Measurements from ENCODE around the gene ABCE1.
"Not testable (repeated sequence)": the region's sequence is repeated elsewhere in the genome, so short reads cannot be mapped to it uniquely, and the experiment has no call there.

The ABCE1 gene

DNA sequence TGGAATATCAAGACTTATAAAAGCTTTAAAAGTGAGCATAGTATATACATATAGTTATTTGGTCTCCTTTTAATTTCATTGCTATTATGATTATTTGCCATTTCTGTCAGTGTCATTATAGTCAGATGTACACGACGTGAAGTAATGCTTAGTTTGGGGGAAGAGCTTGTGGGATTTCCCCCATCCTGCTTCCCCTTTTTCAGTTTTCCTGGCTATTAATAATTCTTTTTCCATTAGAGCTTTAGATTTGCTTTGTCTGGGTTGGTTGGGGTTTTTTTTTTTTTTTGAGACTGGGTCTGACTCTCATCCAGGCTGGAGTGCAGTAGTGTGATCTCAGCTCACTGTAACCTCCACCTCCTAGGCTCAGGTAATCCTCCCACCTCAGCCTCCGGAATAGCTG is 5.4 kb downstream of the ABCE1 start:
- peak; percentile 29 for DNase-seq

DNA sequence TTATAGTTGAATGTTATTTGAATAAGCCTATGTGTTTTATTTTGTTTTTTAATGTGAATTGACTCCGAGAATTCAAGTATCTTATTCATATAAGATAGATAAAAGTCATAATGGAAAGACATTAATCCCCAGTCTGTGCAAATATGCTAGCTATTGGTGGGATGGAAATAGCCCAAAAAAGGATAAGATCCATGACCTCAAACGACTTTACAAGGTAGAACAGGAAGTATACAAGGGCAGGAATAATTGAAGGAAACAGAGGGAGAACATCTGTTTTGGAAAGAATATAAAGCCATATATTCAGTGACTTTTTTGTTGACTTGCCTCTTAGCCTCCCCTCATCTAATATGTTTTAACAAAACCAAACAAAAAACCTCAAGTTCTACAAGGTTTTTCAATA is 9.0 kb downstream of the ABCE1 start:
- no peak for DNase-seq

DNA sequence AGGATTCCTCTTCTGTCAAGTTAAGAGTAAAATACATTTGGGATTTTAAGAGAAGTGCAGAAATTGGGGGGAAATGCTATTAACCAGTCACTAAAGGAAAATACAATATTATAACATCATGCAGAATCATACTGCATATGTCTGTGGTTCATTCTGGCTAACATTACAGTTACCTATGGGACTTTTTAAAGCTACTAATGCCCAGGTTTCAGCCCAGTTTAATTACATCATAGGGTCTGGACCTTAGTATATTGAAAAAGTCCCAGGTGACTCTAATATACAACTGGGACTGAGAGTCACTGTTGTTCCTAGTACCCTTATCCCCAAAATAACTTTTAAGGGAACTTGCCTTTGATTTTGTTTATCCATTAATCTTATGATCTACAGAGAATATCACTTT is 10.0 kb downstream of the ABCE1 start:
- DNase-seq, result no peak

DNA sequence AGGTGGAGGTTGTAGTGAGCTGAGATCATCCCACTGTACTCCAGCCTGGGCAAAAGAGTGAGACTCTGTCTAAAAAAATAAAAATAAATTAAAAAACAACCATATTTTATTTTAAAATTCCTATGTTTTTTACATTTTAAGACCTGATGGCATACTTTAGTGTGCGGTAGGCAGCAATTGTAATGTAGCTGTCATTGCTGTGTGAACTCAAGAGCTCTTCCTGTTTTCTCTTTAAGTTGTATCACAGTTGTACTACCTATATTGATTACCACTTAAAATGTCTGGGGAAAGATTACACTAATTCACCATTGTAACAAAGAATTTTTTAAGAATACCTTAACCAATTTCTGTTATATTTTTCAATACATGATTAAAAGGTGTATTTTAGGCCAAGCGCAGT is 27.3 kb downstream of the ABCE1 start:
- DNase-seq, result no peak

DNA sequence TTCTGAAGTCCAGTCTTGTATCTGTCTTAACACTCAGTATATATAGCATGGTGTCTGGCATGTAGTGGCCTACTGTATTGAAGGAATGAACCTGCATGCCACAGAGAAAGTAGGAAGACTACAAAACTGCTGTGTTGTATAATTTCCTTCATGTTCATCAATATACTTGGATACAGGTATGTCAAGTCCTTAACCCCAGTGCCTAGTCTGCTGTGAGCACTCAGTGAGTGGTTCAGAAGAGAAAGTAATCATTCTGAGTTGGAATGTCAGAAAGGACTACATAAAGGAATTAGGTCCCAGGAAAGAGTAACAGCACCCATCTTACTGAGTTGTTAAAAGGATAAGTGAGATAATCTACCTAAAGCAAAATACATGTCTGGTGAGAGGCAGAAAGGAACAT is 32.0 kb downstream of the ABCE1 start:
- no peak for DNase-seq

DNA sequence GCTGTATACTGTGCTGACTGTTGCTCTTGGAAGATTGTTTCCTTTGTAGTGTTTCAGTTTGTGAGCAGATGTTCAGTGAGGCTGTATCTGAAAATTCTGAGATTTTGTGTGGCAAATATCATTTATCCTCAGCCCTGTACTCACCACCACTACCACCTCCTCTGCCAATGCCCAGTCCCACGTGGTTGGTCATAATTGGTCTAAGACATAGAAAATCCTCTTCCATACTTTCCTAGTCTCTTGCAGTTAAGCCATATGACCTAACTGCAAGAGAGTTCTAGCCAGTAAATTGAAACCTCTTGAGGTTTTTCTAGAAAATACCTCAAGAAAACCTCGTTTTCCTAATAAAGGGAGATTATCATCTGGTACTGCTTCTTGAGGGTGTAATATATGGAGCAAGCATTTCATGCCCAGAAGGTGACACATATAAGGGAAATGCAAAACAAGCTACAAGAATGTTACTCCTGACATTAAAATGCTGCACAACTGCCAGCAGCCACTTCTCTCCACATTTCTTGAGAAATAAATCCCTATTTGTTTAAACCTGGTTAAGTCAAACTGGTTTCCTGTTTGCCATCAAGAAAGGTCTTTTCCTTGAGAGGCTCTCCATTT is 32.8 kb downstream of the ABCE1 start:
- peak; percentile 37 for DNase-seq

DNA sequence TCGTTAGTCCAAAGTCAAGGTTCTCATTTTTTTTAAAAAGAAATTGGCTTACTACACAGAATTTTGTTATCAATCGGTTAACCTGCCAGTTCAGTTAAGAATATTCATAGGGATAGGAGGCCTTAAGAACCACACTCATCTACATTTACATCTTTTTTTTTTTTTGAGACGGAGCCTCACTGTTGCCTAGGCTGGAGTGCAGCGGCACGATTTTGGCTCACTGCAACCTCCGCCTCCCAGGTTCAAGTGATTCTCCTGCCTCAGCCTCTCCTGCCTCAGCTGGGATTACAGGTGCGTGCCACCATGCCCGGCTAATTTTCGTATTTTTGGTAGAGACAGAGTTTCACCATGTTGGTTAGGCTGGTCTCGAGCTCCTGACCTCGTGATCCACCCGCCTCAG is 33.7 kb downstream of the ABCE1 start:
- no peak for DNase-seq

DNA sequence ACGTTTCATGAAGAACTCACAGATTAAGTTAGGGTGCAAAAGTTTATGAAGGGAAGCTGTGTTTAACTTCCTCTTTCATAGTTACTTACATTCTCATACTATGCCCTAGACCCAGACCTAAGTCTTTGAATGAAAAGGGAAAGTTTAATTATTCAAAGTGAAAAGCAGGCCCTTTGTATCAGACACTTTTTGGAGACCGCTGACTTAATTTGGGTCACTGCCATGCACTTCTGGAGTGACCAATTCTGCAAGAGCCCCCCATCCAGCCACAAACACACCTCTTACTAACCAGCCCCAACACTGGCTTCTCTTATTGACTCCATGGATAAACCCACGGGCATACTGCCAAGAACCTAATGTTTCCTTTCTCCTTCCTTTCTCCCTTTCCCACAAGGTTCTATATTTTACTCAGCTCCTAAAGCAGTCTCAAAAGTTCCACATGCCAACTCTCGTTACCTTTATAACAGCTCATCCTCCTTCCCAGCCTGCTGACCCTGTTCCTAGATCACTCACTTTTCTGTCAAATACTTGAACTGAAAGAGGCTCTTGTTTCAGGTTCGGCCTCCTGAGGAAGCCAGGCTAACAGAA is 34.5 kb downstream of the ABCE1 start:
- DNase-seq, result peak; percentile 67

DNA sequence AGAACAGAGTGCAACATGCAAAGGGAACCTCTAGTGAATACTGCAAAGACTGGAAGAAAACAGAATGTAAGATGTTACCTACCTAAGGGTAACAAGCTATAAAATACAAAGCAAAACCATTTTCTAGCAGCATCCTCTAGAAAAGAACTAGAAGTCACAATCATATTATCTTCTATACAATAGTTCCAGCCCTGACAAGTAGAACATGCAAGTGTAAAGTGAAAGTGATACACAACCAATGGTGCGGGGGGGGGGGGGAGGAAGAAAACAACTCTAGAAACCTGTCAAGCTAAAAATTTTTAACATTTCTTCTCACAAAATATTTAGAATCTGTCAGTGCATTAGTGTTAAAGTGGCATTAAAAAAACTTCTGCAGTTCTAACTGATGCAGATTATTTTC is 38.1 kb downstream of the ABCE1 start:
- DNase-seq, result not testable (repeated sequence)

DNA sequence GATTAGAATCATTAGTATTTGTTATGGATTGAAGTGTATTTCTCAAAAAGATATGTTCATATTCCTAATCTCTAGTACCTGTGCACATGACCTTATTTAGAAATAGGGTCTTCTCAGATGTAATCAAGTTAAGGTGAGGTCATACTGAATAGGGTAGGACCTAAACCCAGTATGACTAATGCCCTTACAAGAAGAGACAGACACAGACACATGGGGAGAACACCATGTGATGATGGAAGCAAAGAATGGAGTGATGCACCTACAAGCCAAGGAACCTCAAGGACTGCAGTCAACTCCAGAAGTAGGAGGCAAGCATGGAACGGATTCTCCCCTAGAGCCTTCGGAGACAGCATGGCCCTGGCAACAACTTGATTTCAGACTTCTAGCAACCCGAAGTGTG is 50.9 kb downstream of the ABCE1 start:
- no peak for DNase-seq

DNA sequence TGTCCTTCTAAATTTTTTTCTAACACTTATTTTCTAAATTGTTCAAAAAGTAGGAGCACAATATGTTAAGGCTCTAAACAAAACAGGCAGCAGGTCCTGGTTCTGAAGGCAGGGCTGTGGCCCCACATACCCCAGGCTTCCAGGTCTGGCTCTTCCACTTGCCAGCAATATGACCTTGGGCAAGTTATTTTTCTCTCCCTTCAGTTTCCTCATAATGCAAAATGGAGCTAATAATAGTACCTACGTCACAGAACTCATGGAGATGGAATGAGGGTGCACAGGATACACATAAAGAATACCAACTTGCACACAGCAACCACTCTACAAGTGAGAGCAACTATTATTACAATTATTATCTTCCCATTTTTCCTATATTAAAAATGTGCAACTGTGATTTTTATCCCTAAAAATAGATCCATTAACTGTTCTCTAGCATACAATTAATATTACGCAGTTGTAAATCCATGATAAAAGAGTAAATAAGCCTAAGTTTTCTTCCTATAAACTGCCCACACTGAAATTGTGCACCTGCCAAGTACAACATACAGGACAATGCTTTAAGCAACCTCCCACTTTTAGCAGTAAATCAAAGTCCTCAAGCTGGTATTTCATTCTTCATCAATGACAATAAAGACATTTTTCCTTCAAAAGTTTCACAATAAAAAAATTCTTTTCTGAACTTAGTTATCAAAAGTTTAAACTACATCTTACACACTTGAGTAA is 55.2 kb downstream of the ABCE1 start:
- DNase-seq, result no peak

DNA sequence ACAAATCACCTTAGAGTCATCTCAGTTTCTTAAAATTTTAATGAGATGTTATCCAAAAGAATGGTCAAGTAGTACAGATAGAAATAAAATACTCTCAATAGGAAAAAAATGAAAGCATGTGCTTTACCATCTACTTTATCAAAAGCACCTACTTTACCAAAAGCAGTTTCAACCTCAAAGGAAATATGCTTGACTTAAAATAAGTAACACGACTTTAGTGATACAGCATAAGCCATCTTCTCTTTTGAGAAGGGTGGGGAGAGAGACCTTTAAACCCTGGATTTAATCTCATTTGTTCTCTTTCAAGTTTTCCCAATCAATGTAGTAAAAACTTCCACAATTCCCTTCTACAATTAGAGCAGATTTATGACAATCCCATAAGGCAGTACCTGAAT is 55.8 kb downstream of the ABCE1 start:
- DNase-seq, result no peak

DNA sequence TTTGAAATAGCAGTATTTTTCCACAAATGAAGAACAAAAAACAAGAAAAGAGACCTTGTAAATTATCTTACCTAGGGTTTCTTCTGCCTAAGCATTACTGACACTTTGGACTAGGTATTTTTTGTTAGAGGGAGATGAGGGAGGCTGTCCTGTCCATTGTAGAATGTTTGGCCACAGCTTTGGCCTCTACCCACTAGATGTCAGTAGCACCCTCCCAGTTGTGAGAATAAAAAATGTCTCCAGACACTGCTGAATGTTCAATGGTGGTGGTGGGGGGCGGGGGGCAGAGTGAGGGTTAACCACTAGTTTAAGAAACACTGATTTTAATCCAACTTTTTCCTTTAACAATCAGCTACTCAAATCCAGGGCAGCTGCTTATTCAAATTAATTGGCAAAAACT is 56.5 kb downstream of the ABCE1 start:
- peak; percentile 14 for DNase-seq

DNA sequence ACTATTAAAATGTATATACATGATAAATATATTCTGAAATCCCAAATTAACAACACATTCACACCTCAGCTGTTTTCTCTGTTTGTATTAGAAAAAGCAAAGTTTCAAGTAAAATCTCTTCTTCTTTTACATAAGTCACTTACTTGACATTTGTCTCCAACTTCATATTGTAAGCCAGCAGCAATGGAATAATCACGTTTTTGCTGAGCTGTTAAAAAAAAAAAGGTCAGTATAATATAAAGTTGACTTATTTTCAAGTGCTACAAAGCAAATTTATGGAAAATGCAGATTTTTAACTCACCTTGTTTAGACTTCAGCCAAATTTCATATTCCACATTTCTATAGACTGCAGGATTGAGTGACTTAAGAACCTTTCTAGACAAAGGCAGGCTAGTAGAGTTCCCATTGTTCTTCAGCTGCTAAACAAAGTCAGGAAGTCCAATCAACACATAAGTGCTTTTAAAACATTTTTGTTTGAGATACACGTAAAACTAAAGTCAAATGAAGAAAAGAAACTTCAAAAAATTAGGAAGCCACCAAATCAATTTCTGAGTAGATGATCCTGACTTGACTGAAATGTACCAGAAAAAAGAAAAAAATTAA is 57.3 kb downstream of the ABCE1 start:
- no peak for DNase-seq

DNA sequence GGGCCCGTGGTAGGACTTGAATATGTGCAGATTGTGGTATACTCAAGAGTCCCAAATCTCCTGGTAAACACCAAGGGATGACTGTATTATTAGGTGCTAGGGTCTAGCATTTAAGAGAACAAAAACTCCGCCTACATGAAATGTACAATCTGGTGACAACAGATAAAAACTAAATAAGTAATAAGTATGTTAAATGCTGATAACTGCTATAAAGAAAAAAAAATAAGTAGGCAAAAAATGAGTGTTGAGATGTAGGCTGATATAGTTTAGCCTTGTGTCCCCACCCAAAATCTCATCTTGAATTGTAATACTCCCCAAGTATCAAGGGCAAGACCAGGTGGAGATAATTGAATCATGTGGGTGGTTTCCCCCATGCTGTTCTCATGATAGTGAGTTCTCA is 58.9 kb downstream of the ABCE1 start:
- DNase-seq, result no peak

DNA sequence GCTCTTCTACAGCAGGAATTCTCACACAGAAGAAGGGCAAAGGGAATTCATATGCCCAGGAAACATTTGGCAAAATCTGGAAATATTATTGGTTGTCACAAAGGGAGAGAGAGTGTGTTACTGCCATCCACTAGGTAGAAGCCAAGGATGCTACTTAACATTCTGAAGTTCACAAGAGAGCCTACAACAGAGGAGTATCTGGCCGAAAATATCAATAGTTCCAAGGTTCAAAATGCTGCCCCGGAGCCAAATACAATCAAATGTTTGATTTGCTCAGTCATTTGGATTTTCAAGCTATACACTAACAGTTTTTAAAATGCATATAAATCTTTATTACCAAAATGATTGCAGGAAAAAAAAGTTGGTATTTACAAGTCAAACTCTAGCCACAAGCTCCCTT is 63.4 kb downstream of the ABCE1 start:
- no peak for DNase-seq

DNA sequence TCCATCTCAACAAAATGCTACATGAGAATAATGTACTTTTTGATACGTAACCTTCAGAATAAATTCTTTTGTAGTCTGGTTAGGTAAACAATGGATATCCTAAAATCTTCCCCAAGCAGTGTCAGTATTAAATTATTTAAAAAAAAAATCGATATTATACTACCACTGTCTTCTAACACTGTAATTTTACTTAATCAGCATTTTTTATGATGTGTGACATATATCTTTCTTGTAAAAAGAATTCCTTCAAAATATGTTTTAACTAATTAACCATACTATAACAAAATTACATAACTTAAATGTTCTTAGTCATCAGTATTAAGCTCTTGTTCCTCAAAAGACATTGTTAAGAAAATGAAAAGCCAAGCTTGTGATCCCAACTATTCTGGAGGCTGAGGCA is 69.8 kb downstream of the ABCE1 start:
- no peak for DNase-seq

DNA sequence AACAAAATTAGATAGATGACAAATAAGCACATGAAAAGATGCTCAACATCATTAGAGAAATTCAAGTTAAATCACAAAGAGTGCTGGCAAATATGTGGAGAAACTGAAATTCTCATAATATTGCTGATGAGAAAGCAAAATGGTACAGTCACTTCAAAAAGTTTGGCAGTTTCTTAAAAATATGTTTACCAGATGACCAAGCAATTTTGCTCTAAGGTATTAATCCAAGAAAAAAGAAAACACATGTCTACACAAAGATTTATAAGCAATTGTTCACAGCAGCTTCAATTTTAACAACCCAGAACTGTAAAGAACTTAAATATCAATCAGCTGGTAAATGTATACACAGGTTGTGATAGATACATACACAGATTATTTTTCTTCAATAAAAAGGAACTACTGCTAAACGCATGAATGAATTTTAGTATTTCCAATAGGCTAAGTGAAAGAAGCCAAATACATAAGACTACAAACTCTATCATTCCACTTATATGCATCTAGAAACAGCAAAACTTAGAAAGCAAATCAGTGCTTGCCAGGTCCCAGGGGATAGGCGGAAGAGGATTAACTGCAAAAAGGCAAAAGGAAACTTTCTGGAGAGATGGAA is 70.6 kb downstream of the ABCE1 start:
- DNase-seq, result no peak

DNA sequence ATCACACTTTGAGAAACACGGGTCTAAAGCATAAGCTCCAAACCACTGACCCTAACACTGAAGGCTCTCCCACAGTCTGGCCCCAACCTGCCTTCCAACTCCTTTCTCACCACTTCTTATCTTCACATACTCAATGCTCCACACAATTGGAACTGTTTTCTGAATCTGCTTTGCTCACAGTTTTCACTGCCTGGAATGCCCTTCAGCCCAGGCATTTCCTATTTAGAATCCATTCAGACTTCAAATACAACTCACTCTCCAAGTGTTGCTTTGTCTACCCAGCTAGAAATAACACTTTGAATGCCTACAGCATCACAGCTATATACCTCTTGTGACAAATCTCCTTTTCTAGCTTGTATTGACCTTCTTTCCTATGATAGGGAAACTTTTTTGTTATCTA is 72.1 kb downstream of the ABCE1 start:
- no peak for DNase-seq

DNA sequence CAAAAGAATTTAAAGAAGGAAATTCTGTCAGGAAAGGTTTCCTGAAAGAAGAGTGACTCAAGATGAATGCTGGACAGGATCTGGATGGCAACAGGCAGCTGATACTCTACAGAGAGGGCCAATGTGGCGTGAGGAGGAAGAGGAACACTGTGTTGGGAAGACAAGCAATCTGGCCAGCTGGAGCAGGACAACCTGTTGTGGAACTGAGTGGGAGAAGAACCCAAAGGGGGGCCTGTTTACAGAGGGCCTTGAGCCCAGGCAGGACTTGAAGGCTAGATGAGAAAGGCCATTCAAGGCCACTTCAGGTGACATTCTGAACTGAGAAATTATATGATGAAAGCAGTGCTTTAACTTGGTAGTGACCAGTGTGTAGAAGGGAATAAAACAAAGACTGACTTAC is 73.8 kb downstream of the ABCE1 start:
- DNase-seq, result no peak

DNA sequence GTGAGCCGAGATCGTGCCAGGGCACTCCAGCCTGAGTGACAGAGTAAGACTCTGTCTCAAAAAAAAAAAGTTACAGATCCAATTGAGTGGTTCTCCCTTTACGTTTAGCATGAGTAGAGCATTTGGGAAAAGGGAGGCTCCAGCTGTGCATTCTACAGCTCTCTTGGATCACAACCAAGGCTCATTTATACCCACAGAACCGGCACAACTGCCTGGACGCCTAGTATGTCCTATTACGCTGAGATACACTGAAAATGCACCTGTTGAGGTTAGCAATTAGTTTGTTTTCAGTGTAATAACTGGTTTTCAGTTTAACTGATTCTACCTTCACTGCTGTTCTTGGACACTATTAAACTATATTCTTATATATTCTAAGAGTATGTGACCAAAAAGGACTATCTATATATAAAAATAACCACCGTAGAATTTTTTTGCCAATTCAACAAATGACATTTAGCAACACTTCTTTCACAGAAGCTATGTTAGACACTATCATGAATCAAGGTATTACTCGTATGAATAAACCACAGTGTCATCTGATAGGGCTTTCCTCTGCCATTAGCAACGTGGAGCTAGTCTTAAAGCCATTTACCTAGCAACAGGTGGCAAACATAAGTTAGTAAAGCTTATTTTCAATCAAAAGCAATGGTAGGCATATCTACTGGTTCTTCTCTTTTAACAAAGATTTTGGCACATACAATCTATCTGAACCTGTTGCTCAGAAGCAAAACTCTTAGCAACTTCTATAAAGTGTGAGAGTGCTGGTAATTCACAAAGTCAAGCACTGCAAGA is 78.7 kb downstream of the ABCE1 start:
- no peak for DNase-seq

DNA sequence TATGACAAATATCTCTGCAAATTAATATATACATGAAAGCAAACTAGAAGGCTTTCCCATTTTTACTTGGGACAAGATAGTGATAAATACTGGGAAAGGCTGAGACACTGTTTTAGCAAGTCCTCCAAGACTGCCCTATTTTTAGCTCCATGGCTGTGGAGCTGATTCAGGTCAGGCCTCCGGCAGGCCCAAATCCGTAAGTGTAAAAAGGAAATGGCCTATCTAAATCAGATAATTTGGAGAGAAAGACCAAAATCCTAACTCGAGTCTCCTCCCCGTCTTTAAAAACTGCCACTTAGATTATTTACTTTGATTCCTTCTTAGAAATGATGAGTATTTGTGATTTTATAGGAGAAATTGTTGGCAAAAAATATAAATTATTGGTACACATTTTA is 79.4 kb downstream of the ABCE1 start:
- peak; percentile 61 for DNase-seq

DNA sequence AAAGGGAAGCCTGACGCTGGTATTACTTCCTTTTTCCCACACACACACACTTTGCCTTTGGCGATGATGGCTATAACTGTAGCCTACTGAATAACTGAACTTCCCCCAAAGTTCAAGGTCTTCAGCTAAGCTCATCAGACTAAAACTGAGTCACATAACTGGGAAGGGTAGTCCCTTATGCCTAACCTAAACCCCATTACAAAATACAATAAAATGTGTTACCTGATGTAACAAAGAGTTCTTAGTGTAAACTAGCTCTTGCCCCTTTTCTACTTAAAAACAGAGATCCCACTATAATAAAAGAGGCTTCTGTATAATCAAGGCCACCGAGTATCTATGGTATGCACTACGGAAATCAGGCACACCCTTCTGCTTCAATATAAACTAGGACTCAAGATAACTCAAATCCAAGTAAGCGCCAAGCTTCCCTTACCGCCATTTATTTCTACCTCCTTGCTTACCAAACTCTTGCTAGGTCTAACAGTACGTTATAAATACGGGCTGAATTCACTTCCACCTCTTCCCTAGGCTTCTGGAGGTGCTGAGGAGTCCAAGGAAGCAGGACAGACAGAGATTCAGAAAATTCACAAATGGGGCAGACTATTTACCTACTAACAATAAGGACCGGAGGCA is 79.9 kb downstream of the ABCE1 start:
- DNase-seq, result peak; percentile 82
